GM21825 (cell line): Measurements from ENCODE around the gene GLDN.
"Not testable (repeated sequence)": the region's sequence is repeated elsewhere in the genome, so short reads cannot be mapped to it uniquely, and the experiment has no call there.

Experiments
- ATAC-seq: cut with Tn5 transposase; IDR thresholded peaks from one replicate; pipeline ENCODE4 v1.9.1; 2021; ENCODE audit warnings: mild to moderate bottlenecking, moderate library complexity; ENCODE audit not compliant: unreplicated experiment

GLDN gene

DNA sequence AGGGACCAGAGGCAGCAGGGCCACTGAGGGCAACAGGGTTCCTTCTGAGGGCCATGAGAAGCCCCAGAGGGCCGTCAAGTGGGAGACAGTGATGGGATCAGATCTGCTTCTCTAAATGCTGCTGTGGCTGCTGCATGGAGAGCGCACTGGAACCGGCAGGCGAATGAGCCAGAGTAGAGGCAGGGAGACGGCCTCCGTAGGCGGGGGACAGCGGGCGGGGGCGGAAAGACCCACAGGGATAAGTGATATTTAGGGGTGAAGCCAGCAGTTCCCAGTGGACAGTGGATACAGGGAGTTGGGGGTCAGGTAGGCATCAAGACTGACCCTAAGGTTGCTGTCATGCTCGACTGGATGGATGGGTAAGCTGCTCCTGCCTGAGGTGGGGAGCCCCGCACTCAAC is 45.0 kb downstream of the GLDN start:
- ATAC-seq: no peak

DNA sequence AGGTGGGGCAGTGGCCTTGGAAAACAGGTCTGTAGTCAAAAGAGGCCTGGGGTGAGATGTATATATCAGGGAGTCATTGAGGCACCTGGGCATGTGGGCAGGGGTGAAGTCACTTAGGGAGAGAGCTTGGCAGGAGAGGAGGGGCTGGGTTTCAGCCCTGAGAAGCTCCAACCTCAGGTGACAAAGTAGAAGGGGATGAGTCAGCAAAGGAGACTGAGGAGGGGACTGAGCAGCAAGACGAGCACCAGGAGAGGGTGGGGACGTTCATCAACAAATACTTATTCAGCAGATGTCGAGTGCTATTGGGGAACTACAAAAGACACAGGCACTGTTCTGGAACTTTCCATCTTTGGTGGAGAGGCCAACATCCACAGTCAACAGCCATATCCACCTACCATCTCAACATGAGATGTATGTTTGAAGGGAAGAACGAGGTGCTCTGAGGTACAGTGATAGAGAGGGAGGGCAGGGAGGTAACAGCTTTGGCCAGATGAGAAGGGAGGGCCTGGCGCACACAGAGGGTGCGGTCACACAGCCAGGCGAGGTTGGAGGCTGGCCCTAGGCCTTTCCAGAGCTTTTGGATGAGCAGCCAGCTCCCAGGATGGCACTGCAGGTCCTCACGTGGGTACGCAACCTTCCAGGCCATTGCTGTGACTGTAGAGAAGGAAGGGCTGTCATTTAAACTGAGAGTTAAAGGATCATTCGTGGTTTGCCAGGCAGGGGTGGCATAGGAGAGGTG is 45.7 kb downstream of the GLDN start:
- no peak for ATAC-seq

DNA sequence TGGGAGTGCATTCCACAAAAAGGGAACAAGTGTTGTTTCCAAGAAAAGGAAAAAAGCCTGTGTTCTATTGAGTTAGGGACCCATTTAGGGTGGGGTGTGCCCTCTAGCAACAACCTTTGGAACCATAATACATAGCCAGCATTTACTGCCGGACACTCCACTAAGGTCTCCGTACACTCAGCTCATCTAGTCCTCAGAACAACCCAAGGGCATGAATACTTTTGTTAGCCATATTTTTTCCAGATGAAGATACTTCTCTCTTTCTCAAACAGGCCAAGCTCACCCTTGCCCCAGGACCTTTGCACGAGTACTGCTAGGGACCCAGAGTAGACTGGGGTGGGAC is 46.2 kb downstream of the GLDN start:
- no peak for ATAC-seq

DNA sequence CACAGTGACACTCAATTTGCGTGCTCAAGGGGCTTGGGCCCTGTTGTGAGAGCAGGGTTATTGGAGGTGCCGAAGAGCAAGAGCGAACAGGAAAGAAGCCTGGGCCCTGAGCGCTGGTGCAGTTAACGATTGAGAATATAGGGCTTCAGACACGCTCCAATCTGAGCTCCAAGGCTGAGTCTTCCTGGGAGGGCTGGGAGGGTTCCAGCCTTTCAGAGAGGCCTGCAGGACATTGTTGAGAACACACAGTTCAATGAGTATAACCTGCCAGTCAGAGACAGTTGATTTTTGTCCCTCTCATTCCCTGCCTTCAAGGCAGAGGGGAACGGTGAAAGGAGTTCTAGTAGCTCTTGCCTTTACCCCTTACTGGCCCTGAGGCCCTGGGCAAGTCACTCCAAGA is 47.3 kb downstream of the GLDN start:
- ATAC-seq: no peak

DNA sequence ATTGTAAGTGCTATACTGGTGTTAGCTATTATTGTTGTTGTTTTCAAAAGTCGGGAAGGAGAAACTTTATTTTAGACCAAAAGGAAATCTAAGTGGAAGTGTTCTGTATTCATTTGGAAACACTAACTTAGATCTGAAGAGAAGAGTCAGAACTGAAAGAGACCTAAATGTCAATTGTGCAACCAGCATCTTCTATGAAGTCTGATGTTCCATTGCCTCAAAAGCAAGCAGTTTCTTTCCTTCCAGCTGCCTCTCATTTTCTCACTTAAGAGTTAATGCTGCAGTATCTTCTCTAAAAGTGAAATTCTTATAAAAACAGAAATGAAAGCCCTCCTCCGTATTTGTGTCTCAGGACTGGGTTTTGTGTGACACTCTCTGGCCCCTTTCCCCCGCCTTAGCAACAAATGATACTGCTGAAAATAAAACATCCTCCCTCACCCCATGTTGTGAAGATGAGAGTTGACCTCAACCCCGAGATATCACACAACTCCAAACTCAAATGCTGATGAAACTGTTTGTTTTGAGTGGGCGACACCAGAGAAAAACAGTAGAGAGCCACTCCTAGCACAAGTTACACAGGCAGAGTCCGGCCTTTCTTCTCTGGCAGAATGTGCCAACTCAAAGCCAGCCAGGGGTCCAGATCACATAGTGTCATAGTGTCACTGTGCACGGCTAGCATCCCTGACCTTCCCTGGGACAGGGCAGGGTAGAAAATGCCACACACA is 48.9 kb downstream of the GLDN start:
- ATAC-seq: no peak

DNA sequence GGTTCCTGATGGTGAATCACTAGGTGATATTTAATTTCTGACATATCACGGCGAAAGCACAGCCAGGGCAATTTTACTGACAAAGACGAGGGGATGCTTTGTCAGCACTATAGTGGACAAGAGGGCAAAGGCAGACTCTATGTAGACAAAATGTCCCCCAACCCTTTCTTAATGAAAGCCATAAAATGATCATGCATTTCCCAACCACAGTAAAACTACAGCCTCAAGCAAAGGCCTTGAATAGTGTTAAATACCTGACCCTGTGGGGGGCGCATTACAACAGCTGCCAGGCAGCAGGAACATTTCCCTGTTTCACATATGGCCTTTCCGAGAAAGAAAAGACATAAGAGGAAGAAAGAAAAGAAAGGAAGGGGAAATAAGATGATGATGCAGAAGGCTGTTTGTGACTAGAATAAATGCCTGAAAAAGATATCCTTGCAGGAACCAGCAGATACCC is 49.5 kb downstream of the GLDN start:
- no peak for ATAC-seq

DNA sequence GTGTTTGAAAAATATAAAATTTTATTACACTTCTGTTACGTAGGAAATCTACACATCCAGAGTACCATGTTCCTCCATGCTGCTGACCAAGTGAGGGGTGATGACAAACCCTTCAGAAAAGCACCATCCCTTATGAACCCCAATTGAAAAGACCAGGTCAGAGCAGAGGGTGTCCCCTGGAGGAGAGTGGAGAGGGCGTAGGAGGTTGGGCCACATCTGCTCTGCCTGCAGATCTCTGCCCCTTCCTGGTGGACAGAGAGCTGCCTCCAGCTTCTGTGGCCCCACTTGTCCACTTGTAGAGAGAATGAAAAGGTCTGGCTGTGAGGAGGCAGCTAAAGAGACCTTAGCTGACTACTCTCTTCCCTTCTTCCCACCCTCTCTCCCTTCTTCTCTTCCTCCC is 55.5 kb downstream of the GLDN start:
- ATAC-seq: no peak

DNA sequence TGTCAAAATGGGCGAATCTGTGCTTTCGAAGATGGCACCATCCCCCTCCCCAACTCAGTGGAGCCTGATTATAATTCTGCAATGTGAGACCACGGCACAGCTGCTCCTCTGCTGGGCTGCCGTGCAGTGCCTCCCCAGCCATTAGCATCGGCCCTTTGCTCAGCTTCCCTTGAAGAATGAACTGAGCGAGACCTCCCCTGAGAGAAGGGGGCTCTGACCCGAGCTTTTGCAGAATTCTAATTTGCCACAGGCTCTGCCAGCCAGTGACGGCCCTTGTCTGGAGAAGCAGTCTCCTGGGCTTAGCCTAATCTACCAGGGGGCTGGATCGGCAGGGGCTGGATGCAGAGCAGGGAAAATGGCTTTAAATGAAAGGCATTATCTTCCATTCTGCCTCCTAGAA is 57.2 kb downstream of the GLDN start:
- ATAC-seq: no peak

DNA sequence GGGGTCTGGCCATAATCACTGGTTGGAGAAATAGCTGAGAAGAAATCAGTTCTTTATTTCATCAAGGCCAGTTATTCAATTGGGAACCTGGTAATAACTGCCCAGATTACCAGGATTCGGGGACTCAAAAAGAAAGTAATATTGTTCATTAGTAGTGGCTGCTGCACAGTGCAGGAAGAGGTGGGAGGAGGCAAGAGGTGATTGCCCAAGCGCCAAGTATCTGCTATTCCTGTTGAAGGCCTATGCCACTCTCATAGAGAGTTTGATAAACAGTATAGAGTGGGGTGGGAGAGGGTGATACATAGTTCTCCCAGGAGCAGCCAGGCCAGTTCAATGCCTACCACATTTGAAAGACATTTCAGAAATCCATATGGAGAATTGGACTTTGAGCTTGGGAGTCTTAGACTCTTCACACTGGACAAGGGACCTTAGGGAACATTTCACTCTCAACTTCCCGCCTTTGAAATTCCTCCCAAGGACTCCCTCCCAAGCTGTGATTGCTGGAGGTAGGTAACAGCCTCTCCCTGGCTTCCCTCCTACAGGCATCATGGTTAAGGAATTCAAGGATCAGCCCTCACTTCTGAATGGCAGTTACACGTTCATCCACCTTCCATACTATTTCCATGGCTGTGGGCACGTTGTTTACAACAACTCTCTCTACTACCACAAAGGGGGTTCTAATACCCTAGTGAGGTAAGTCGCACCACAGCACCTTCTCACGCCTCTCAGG is 59.8 kb downstream of the GLDN start:
- no peak for ATAC-seq

DNA sequence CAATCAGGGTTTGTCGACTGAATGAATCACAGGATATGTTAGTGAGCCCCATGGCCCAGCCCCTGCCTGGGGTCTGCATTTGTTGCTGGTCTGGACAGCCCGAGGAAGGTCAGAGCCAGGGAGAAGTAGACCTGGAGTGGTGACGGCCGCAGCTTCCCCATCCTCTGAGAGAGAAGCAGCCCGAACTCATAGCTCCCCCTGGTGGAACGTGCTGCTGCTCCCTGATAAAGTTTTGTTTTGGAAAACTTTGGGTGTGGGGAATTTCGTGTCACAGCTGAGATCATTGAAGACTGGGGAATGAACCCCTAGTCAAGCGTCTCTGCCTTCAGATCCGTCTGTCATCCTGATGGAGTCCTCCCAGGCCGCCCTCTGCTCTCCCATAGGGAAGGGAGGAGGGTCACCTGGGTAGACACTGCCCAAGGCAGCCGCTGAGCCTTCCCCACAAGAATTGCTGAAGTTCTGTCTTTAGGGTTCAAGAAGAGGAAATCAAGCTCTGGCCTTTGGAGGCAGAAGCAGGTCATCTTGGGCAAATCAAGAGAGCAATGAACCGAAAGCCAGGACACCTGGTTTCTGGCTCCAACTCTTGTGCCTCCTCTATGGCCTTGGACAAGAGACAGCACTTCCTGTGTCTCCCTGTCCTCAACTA is 60.5 kb downstream of the GLDN start:
- ATAC-seq: no peak

DNA sequence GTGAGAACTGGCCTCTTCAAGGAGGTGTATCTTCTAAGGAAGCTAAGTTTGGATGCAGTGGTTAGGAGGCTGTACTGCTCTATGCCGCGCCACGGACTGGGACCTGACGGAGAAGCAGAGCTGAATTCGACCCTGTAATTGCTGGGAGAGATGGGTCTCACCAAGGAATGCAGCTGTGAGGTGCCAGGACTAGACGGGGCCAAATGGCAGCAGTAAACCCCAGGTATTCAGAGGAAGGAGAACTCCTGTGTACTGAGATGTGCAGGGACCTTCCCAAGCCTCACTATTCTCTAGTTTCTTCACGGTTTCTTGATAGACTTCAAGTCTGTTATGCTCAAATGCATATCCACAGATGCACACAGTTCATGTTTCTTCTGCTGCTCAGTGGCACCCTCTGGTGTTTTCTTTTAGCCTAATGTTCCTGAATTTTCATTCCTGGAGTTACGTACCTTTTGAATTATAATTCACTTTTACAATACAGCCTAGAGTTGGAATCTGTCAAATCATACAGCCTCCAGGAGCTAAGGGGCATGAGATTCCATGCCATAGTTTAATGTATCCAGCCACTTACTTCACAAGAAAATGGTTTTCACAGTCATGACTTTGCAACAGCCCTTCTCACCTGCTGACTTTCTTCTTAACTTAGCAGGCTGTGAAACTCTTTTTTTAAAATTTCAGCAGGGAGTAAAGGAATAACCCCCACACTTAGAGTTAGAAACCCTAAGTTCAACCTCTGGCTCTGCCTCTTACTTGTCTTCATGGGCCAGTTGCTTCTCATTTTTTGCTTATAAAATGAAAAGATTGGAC is 61.8 kb downstream of the GLDN start:
- ATAC-seq: no peak

DNA sequence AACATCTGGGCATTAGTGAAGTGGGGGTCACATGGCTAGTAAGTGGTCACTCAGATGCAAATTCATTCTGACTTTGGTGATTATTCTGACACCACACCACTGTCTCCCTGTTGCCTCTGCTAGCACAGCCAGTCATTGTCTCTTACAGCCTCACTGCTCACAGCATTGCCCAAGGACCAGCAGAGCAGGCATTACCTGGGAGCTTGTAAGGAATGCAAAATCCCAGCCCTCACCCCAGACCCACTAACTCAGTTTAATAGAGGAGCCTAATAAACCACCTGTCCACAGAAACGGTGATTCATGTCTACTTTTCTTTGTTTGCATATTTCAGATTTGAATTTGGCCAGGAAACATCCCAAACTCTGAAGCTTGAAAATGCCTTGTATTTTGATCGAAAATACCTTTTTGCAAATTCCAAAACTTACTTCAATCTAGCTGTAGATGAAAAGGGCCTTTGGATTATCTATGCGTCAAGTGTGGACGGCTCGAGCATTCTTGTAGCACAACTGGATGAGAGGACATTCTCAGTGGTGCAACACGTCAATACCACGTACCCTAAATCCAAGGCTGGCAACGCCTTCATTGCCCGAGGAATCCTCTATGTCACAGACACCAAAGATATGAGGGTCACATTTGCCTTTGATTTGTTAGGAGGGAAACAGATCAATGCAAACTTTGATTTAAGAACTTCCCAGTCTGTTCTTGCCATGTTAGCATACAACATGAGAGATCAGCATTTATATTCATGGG is 62.7 kb downstream of the GLDN start:
- no peak for ATAC-seq

DNA sequence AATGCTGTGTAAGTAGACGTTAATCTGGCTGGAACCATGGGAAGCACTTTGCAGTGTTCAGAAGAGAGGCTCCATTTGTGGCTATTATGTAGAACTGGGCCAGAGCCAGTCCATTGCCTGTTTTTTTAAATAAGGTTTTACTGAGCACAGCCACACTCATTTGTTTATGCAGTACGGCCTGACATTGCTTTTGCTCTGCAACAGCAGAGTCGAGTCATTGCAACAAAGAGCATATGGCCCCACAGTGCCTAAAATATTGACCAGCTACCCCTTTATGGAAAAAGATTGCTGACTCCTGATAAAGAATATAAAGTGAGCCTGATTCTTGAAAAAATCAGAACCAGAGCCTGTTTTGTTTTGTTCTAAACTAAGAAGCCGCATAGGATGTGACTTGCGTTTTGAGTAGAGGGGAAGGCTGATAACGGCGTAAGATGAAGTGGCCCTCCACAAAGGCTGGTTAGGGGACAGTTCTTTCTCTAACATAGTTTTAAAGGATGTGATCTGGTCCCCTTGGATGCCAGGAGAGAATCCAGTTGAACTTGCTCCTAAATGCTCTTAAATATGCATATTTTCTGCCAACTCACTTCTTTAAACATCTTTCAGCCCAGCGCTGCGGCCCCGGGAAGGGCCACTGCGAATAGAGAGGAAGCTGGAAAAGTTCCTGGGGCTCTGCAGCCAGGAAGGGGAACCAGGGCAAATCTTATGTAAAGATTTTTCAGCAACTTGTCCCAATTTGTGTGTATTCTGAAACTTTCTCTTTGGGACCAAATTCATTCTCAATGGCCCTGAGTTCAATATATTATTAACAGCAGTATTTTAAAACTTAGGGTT is 64.5 kb downstream of the GLDN start:
- no peak for ATAC-seq

DNA sequence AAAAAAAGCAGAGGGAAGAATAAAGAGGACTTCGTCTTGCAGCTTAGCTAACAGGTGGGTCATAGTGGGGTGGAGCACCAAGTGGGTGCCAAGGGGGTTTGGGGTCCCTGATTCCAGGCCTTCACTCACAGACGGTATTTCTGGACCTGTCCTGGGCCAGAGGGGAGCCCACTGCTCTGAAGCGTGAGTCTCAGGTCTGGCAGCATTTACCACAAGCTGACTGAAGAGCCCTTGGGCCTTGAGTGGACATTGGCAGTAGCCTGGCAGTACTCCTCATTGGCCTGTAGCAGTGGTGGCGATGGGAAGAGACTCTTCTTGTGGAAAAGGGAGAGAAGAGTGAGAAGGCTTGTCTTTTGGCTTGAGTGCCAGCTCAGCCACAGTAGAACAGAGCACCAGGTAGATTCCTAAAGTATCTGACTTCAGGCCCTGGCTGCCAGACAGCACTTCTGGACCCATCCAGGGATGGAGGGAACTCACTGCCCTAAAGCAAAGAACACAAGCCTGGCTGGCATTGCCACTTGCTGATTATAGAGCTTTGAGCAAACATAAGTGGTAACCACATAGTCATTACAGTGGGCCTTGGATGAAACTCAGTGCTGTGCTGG is 72.9 kb downstream of the GLDN start:
- ATAC-seq: no peak

DNA sequence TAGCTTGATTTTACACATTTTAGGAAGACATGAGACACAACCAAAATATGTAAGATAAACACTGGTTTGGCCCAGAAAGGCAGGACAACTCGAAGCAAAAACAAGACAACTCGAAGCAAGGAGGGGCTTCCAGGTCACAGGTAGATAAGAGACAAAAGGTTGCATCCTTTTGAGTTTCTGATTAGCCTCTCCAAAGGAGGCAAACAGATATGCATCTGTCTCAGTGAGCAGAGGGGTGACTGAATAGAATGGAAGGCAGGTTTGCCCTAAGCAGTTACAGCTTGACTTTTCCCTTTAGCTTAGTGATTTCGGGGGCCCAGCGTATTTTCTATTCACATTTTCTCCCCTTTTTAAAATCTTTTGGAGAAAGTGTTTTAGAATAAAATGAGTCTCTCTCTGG is 74.7 kb downstream of the GLDN start:
- no peak for ATAC-seq

DNA sequence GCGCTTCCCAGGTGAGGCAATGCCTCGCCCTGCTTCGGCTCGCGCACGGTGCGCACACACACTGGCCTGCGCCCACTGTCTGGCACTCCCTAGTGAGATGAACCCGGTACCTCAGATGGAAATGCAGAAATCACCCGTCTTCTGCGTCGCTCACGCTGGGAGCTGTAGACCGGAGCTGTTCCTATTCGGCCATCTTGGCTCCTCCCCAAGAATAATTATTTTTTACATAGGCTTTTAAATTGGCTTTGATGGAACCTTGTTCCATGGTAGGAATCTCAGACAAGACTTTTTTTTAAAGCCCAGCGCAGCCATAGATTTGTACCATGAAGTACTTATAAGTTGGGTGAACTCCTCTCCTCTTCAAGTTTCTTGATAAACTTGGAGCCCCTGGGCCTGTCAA is 81.6 kb downstream of the GLDN start:
- ATAC-seq: not testable (repeated sequence)

DNA sequence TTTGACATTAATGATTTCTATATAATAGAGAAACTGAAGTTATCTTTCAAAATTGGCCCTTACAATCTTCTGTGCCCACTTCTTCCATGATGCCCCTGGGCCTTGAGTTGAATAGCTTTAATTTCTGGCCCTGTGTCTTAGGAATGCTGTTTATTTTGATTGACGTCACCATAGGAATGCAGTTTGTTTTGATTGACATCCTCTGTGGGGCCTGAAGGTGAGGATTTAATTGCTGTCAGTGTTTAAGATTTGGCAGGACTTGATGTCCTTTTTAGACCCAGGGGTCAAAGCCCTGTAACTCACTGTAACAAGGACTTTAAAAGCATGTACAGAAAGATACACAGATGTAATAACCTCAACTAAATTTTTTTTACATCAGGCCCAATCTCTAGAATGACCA is 83.3 kb downstream of the GLDN start:
- ATAC-seq: no peak

DNA sequence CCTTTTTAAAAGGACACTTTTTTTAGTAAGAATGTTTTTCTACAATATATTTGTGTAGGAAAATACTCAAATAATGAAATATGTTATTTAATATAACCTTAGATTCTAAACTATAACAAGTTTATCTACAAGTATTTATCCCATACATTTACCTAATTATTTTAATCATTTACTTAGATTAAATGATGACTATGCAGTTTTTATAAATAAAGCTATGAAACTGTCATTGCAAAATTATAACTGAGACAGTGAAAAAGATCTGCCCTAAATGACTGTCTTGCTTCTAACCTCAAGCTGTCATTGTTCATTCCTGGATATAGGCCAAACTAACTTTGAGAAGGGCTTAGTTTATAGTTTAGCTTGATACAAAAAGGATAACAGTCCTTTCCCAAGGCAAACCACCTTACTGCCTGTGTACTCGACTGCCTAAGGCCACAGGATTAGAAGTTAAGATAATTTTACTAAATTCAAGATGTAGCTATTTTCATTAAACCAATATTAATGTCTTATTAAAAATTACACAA is 84.1 kb downstream of the GLDN start:
- ATAC-seq: no peak
